COR-L47 (cell line): Measurements from ENCODE around the gene CELF2.
"Not testable (repeated sequence)": the region's sequence is repeated elsewhere in the genome, so short reads cannot be mapped to it uniquely, and the experiment has no call there.

Source experiments
- DNase-seq: peaks from one replicate; lab custom pipeline; 2025; lab: John Stamatoyannopoulos, UW

Gene CELF2

GRCh38 chr10:11096422-11096821 lies 78.8 kb downstream of the CELF2 start:
- no peak for DNase-seq

- no peak for DNase-seq
Observed at GRCh38 chr10:11097686-11098085, 80.0 kb downstream of the CELF2 start.

DNA sequence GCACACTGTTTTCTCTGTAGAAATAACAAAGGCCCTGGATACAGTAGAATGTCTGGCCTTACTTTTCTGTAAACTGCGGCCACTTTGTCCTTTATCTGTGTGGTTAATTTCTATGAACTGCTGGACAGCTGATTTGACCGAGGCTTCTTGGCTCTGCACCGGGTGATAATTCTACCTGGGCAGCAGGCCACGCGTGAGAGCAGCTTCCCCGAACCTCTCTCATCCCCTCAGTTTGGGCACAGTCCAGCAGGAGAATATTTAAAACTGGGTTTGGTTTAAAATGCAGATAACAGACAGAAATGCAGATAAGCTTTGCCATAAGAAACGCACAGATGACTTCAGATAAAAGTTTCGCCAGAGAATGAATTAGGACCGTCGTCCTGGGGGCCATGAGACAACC lies 81.0 kb downstream of the CELF2 start:
- DNase-seq: no peak

GRCh38 chr10:11104772-11105675 lies 87.4 kb downstream of the CELF2 start:
- no peak for DNase-seq

GRCh38 chr10:11105676-11106004 lies 88.0 kb downstream of the CELF2 start:
- no peak for DNase-seq

- peak; percentile 12 for DNase-seq
Observed at GRCh38 chr10:11106621-11107374, 89.1 kb downstream of the CELF2 start.

DNA sequence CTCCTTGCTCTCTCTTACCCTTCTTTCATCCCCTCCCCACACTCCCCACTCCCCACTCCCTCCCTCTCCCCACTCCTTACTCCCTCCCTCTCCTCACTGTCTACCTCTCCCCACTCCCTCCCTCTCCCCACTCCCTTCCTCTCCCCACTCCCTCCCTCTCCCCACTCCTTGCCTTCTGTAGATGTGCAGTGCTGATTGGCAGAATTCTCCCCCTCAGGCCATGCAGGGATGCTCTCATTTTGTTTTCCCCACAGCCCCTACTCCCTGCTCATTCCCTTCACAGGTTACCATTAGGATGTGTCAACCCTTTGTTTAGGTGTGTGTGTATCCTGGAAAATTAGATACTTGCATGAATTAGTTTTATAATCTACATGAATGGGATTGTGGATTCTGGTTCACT lies 90.3 kb downstream of the CELF2 start:
- DNase-seq: no peak

DNA sequence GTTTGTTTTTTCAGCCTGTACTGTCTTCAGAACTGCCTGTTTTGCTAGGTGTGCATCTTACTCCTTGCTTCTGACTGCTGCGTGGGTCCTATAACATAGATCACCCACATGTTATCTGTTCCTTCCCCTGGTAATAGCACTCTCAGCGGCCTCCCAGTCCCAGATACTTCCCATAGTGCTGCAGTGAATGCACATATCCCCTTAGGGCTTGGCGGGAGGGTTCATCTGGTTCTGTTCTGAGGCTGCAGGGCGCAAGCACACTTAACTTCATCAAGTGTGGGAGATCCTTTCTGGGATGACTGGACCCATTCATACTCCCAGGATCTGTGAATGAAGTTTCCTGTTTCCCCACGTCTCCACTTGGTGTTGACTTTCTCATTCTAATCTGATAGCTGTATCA lies 90.7 kb downstream of the CELF2 start:
- no peak for DNase-seq

DNA sequence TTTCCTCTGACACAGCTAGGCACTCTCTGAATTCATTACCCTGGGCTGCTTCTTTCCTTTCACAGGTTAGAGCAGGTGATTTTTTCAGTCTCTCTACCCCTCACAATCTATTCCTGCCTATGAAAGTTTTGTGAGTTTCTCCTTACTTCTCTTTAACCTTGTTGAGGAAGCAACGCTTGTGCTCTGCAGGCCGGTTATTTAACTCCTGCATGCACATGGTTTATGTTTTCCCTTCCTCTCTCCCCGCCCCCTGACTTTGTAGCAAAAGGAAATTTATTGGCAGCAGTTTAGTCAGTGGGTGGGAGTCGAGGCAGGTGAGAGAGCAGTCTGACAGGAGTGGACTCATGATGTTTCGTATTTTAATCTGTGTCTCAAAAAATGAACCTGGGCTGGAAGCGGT lies 91.9 kb downstream of the CELF2 start:
- no peak for DNase-seq

GRCh38 chr10:11110539-11110938 lies 92.9 kb downstream of the CELF2 start:
- no peak for DNase-seq

GRCh38 chr10:11111490-11111889 lies 93.8 kb downstream of the CELF2 start:
- no peak for DNase-seq

DNA sequence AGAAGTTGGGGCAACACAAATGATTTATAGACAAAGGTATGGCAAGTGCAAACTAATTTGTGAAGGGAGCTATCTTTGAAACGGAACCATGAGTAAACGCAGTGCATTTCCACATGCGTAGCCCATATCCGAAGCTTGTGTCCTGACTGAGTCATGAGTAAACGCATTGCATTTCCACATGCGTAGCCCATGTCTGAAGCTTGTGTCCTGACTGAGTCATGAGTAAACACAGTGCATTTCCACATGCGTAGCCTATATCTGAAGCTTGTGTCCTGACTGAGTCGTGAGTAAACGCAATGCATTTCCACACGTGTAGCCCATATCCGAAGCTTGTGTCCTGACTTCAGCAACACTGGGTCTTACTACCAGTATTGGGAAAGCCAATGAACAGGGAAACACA lies 95.0 kb downstream of the CELF2 start:
- no peak for DNase-seq

DNA sequence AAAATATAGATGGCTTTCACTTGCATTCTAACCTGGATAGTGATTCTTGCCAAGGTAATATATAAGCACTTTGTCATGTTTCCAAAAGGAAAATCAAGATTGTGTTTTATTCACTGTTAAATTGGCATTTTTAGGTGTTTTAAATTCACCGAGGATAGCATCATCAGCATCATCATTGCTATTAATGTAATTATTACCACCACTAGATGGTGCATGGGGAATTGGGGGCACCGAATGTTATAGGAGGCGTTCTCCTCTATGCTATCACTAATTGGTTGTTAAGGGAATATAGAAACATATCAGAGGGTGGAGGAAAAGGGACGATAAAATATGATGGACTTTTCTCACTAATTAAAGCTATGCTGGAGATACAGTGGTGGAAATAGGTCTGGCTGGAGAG lies 95.5 kb downstream of the CELF2 start:
- DNase-seq: no peak

GRCh38 chr10:11114269-11114668 lies 96.6 kb downstream of the CELF2 start:
- DNase-seq: no peak

DNA sequence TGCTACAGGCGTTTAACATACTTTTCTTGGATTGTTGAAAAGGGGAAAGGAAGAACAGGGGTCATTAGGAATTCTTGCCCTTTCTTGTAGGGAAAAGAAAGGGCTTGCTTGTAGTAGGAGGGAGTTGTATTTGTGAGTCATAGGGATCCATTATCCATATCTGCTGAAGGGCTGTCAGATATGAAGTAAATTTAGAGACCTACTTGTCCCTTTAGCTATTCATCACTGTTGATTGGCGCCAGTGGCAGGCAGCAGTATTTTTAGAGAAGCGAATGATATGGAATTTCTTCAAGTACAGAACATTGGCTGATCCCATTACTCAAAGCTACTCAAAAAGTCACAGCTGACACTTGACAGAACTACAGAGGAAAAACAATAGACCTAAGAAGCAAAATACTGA lies 97.7 kb downstream of the CELF2 start:
- DNase-seq: no peak

DNA sequence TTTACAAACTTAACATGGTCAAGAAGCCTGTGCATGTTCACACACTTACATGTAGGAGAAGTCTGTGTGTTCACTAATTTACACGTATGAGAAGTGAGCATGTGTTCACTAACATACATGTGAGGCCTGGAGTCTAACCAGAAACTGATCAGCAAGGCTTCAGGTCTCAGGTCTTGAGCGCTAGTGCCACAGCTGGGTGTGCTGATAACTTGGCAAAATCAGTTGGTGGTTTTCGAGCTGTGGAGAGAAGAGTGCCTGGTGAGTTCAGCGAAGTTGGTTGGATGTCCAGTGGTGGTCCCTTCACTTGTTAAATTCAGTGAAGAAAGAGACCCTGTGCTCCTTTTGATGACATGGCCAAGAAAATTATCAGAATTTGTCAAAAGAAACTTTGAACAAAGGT lies 98.7 kb downstream of the CELF2 start:
- no peak for DNase-seq

DNA sequence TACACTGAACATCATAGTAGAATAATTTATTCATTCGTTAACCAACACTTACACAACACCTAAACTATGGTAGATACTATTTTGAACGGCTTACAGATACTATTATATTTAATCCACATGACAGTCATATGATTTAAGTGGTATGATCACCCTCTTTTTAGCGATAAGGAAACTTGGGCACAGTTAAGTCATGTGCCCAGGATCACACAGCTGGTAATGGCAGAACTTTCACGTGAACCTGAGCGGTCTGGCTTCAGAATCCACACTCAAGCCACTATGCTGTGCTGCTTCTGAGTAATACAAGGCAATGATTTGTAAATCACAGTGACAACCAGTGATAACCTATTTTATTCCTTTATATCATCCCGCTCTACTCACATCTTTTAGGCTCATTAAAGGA lies 99.1 kb downstream of the CELF2 start:
- no peak for DNase-seq

GRCh38 chr10:11118686-11119085 lies 101.0 kb downstream of the CELF2 start:
- no peak for DNase-seq

DNA sequence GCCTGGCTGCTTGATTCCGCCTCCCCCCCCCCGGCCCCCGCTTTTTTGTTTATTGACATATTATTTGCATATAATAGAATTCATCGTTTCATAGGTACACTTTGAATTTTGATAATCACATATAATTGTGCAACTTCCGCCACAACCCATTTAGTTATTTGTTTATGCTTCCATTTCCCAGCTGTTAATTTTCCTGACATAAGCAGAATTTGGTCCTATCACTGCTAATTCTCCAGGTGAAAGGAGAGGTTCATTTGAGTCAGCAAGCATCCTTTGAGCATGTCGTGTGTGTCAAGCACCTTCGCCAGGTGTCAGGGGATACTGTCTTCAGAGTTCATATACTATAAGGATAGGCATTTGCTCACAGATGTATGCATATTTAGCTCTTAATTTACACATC lies 102.2 kb downstream of the CELF2 start:
- no peak for DNase-seq

GRCh38 chr10:11120711-11121110 lies 103.0 kb downstream of the CELF2 start:
- DNase-seq: no peak

- not testable (repeated sequence) for DNase-seq
Observed at GRCh38 chr10:11123892-11124291, 106.2 kb downstream of the CELF2 start.

DNA sequence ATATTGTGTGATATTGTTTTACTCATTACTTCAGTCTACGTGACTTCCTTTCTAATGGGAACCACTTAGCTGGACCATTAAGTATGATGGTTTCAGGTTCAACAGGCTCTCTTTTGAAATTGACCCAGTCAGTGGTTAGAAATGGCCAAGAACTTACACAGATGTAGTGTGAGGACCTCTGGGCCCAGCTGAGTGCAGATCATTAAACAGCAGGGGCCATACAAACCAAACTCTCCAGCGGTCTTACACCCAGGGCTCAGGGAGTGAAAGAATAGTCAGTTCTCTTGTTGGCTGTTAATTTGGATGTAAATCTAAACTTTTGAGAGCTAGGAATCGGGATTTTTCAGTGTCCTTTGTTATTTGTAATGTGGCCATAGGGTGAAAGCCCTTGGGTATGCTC lies 107.3 kb downstream of the CELF2 start:
- no peak for DNase-seq

DNA sequence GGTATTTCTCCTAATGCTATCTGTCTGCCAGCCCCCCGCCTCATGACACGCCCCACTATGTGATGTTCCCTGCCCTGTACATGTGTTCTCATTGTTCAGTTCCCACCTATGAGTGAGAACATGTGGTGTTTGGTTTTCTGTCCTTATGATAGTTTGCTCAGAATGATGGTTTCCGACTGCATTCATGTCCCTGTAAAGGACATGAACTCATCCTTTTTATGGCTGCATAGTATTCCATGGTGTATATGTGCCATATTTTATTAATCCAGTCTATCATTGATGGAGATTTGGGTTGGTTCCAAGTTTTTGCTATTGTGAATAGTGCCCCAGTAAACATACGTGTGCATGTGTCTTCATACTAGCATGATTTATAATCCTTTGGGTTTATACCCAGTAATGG lies 109.3 kb downstream of the CELF2 start:
- DNase-seq: not testable (repeated sequence)
